Stimulated activated CD4-positive, alpha-beta T cell treated with anti-CD3 and anti-CD28 coated beads, Interleukin-1b, Interleukin-23, amount 100 ng/mL, for 4 hours (primary cell): ENCODE data around the gene DUS1L.
A peak's percentile ranks its signal among the peaks of the same experiment; 100 is the strongest.

Experiments
- DNase-seq, 2 donors: peaks; one replicate each; pipeline ENCODE4 v3.0.0-alpha.2; 2020; ENCODE audit warnings: low read depth in 2 of 2

Gene DUS1L

DNA sequence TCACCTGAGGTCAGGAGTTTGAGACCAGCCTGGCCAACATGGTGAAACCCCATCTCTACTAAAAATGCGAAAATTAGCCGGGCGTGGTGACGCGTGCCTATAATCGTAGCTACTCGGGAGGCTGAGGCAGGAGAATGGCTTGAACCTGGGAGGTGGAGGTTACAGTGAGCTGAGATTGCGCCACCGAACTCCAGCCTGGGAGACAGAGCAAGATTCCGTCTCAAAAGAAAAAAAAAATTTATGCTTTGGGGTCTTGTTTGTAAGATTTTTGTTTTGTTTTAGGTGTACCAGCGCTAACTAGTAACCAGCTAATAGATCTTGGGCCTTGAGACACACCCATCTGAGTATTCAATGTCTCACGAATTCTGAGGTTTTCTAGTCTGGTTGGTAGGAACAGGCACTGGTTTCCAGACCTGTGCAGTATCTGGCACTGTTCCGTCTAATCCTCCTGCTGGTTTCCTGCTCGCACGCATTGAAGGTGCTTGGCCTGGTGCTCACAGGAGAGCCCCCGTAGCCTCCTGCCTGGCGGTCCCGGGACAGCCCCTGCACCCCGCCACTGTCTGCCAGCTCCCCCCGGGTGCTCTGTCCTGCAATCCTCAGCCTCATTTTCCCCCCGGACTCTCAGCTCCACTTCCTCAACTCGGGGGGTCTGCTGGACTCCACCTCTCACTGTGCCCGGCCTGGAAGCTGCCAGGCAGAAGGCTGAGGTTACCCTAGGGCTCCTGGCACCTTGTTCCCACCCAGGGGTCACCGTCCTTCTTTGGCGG, 10.6 kb upstream of the DUS1L start:
- DNase-seq: no peak

- no peak for DNase-seq
Observed at GRCh38 chr17:82073446-82073845, 7.8 kb upstream of the DUS1L start.

DNA sequence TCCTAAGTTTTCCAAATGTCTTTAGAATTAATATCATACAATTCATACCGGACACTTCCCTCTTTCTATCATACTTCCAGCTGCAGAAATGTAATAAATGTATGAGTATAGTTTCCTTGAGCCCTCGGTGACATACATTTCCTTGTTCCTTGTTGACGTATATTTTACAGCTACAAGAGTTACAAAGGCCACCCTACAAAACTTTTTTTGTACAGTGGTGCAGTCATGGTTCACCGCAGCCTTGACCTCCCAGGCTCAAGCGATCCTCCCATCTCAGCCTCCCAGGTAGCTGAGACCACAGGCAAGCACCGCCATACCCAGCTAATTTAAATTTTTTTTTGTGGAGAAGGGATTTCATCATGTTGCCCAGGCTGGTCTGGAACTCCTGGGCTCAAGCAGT, 7.2 kb upstream of the DUS1L start:
- no peak for DNase-seq

- DNase-seq: no peak
Observed at GRCh38 chr17:82070611-82071010, 5.0 kb upstream of the DUS1L start.

DNA sequence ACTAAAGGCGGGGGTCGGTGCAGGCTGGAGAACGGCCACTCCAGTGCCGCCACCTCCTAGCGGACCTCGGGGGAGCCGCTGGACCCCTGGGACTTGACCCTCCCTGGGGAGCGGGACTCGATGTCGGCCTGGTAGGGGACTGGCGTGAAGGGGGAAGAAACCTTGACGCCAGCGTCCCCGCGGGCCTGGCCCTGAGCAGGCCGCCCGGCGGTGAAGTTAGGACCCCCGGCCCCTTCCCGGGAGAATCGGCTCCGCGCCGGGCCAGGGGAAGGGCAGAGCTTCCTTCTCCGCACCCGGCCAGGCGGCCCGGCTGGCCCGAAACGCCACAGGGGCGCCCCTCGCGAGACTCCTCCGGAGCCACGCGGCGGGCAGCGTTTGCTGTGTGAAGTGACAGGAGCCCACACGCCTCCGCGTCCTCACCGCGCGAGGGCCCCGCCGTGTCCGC, 389 bp downstream of the DUS1L start:
- peak in 1 of 2 donors; percentile 10 for DNase-seq

DNA sequence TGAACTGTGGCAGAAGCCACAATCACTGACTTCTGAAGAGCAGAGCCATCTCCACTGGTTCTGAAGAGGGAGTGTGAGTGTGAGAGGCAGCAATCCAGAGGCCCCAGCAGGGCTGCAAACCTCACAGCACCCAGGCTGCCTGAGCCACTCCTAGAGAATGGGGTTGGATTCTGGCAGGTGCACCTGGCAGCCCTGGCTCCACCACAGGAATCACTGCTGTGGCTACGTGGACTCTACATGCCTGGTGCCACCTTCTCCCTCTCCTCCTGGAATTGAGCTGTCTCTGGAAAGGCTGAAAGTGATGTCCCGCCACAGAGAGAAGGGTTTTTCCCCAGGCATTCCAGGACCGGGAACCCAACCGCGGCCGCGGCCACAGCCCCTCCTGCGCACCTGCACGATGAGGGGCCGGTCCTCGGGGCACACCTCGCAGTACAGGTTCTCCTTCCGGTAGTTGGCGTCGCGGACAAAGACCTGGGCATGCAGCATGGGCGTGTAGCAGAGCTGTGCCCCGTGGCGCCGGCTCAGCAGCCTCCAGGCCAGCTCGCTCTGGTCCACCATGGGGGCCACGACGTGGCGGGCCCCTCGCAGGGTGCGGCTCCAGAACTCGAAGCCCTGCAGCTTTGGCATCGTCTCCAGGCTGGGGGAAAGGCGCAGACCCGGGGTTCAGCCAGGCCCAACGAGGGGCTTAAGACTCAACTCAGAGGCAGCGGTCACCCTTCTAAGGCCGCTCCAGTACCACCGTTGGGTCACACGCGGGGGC, 991 bp downstream of the DUS1L start:
- no peak for DNase-seq

DNA sequence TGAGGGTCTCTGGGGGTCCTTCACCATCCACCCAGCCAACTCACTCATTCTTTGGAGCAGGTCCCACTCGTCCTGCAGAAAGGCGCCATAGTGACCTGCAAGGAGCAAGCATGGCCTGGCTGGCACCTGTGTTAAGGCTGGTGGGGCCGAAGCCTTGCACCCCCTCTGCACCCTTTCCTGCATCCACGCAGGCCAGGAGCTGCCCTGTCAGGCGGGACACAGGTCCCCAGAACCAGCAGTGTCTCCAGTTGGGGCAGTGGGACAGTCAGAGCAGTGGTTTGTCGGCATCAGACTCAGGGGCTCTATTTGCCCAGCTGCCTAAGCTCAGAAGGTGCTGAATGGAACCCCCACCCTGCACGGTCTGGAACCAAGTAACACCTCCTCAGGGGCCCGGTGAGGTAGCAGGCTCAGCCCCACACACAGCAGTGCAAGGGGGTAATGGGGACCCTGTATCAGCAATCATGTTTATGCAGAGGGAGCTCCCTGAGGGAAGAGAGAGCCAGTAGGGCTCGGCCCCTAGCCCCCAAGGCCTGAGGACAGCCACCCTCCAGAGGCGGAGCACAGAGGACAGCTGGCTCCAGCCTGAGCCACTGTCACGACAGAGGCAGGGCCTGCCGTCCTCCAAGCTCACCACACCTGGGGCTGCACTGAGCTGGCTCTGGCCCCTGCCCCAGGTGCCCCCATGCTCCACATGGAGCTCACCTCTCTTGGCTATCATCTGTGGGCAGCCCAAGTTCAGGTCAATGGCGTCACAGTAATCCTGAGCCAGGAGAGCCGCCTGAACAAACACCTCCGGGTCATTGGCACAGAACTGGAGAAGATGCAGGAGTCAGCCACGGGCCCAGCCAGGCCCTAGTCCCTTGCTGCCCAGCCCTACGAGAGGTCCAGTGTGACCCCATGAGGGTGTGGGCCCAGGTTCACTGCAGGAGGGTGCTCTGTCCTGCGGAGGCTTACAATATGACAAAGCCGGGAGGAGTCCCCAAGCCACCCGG, 1.9 kb downstream of the DUS1L start:
- no peak for DNase-seq

- DNase-seq: no peak
Observed at GRCh38 chr17:82062984-82063368, 2.6 kb downstream of the DUS1L start.

GRCh38 chr17:82062076-82062983, 3.3 kb downstream of the DUS1L start:
- DNase-seq: no peak

DNA sequence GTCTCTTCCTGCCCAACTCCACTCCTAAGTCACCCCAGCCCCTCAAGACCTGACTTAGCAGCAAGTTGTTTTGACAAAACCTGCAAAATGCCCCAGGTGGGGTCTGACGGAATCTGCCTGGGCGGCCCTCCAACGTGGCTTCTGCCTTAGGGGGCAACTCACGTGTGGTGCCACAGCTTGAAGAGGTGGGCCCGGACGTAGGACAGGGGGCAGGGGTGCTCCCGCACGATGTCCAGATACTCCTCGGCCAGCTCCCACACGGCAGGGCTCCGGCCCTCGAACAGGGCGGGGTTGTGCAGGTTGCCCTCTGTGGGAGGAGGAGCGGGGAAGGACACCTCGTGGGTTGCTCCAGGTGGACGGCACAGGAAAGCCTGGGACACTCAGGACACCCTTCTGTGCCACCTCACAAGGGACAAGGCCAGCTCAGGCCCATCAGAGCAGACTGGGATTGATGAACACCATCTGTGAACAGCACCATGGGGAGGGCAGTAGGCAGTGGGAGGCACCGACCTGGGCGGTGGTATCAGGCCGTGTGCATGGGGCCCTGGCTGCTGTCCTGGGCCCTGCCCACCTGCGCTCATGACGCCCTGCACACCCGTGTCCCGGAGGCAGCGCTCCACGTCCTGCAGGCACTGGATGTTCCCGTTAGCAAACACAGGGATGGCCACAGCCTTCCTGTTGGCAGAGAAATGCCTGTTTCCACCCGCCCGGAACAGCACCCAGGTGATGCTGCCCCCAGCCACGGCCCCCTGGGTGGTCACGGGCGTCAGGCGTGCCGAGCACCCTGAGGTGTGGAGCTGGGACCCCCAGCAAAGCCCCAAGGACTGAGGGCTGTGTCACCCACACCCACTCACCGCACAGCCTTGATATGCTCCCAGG, 4.3 kb downstream of the DUS1L start:
- DNase-seq: no peak

GRCh38 chr17:82060614-82061013, 5.0 kb downstream of the DUS1L start:
- no peak for DNase-seq

GRCh38 chr17:82060001-82060380, 5.6 kb downstream of the DUS1L start:
- DNase-seq: no peak

DNA sequence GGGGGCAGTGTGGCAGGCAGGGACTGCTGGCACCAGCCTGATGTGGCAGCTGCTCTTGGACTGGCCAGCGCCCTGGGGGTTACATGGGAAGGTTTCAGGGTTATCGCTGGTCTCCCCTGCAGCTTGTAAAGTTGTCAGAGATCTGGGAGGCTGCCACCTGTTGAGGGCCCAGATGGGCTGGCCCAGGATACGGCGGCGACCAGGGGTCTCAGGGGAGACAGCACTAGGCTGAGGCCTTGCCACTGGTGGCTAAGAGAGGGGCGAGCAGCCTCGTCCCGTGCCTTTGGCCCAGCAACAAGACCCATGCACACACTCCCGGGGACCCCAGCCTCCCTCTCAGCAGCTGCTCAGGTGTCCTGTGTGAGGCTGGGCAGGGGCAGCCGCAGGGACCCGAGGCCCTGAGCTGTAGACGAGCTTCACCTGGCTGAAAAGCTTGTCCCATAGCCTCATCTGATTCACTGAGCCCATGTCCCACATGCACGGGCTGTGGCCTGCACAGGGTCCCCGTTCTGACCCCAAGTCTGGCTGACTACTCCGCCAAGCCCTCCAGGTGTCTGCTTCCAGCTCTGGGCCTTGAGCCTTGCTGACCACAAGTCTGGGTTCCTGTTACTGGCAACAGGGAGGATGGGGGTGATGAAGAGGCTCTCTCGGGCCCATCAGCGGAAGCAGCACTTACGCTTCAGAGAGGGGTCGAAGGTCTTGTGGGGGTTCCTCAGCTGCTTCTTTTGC, 6.2 kb downstream of the DUS1L start:
- no peak for DNase-seq

DNA sequence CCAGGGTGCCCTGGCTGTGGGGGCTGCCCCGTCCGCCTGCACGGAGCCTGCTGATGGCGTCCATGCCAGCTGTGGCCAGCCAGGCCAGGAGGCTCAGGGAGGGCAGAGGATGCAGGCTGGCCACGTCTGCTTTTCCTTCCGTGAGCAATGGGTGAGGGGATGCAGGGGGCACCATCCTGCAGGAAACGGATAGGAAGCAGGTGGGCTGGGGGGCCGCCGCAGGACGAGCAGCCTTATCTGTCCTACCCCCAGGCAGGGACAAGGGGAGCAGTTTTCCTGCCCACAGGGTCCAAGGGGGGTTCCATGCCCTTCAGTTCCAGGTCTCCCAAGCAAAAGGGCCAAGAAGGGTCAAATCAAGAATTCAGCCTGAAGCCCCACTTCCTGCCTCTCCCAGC, 6.8 kb downstream of the DUS1L start:
- no peak for DNase-seq

DNA sequence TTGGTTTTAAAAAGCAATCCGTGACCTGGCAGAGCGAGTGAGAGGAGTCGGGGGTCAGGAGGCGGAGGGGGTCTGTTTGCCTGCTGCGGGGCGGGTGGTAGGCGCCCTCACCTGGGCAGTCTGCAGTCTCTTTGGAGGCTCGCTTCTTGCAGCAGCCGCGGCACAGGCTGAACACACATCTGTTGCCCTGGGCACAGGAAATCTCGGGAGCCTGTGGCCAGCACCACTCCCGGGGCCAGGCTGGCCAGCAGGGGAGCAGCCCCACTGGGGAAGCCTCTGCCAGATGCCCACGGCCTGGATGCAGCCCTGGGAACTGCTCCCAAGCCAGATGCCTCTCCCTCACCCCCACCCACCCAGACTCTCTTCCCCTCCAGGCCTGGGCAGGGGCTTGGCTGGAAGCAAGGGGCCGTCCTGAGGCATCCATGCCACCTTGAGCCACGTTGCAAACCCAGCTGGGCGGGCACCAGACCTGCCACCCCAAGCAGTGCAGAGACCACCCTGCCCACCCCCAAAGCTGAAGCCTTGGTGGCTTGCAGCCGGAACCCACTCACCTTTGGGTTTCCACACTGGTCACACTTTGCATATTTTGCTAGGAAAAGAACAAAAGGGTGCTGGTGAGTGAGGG, 7.3 kb downstream of the DUS1L start:
- DNase-seq: no peak

GRCh38 chr17:82056729-82057621, 8.6 kb downstream of the DUS1L start:
- no peak for DNase-seq

DNA sequence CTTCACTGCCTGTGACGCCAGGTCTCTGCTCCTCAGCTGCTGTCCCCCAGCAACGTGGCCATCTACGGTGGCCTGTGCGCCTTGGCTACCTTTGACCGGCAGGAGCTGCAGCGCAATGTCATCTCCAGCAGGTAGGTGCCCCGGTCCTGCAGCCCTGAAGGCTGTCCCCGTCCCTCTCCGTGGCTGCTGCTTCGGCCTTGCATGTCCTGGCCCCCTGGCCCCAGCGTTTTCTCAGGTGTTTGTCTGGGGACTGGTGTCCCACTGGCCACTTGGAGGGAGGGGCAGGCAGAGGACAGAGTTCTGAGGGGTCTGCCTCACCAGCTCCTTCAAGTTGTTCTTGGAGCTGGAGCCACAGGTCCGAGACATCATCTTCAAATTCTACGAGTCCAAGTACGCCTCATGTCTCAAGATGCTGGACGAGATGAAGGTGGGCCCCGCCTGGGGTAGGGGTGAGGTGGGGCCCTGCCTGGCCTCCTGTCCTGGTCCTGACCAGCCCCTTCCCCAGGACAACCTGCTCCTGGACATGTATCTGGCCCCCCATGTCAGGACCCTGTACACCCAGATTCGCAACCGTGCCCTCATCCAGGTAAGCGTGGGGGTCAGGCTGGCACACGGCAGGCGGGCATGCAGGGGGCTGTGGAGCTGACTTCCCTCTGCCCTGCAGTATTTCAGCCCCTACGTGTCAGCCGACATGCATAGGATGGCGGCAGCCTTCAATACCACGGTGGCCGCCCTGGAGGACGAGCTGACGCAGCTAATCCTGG, 9.5 kb downstream of the DUS1L start:
- DNase-seq: no peak
